Hematopoietic multipotent progenitor cell (in vitro differentiated cells): ENCODE measurements around the gene PDE9A. TPM values are rescaled to one million over a fixed set of nuclear protein-coding genes. Genes with fewer than 3 reads are reported as not detected.
A peak's percentile ranks its signal among the peaks of the same experiment; 100 is the strongest.
"Not testable (repeated sequence)": the region's sequence is repeated elsewhere in the genome, so short reads cannot be mapped to it uniquely, and the experiment has no call there.

ENCODE experiments used
- DNase-seq, 3 donors: peaks; one replicate each; pipeline ENCODE4 v3.0.0-alpha.2; 2011 to 2015; ENCODE audit warnings: low read depth in 2 of 3, low spot score in 2 of 3
- total RNA-seq: library from RNA; depleted of rRNA; stranded (reverse); fragments of >200 nt; gene quantifications from one replicate; pipeline ENCODE4 v1.2.3, GENCODE V29; 2012

Gene PDE9A
- 0.27 TPM for total RNA-seq

GRCh38 chr21:42653231-42654061 lies at the start of gene PDE9A:
TSS of gene PDE9A (plus strand) at chr21:42653621. CDS start at chr21:42653815, 194 bp downstream.
- peak in 1 of 3 donors; percentile 44 for DNase-seq

- no peak for DNase-seq
Observed at GRCh38 chr21:42607102-42607501, 46.3 kb upstream of the PDE9A start.

GRCh38 chr21:42607525-42608102 lies 45.8 kb upstream of the PDE9A start:
- DNase-seq = no peak

GRCh38 chr21:42608446-42608845 lies 45.0 kb upstream of the PDE9A start:
- no peak for DNase-seq

- DNase-seq = no peak
Observed at GRCh38 chr21:42609811-42610210, 43.6 kb upstream of the PDE9A start.

- DNase-seq = no peak
Observed at GRCh38 chr21:42611852-42612251, 41.6 kb upstream of the PDE9A start.

GRCh38 chr21:42612390-42612789 lies 41.0 kb upstream of the PDE9A start:
- no peak for DNase-seq

GRCh38 chr21:42613756-42614155 lies 39.7 kb upstream of the PDE9A start:
- DNase-seq = no peak

- DNase-seq = peak in 1 of 3 donors; percentile 28
Observed at GRCh38 chr21:42614396-42614795, 39.0 kb upstream of the PDE9A start.

- peak; percentile 43 to 75 (median 68) for DNase-seq
Observed at GRCh38 chr21:42614811-42615351, 38.5 kb upstream of the PDE9A start.

- not testable (repeated sequence) for DNase-seq
Observed at GRCh38 chr21:42615377-42615776, 38.0 kb upstream of the PDE9A start.

- no peak for DNase-seq
Observed at GRCh38 chr21:42615924-42616323, 37.5 kb upstream of the PDE9A start.

- peak in 1 of 3 donors; percentile 63 for DNase-seq
Observed at GRCh38 chr21:42616446-42616845, 37.0 kb upstream of the PDE9A start.

- DNase-seq = no peak
Observed at GRCh38 chr21:42616941-42617340, 36.5 kb upstream of the PDE9A start.

- DNase-seq = no peak
Observed at GRCh38 chr21:42617486-42617885, 35.9 kb upstream of the PDE9A start.

- DNase-seq = no peak
Observed at GRCh38 chr21:42618707-42619102, 34.7 kb upstream of the PDE9A start.

GRCh38 chr21:42619166-42619565 lies 34.3 kb upstream of the PDE9A start:
- no peak for DNase-seq

- DNase-seq = no peak
Observed at GRCh38 chr21:42619841-42620240, 33.6 kb upstream of the PDE9A start.

- DNase-seq = no peak
Observed at GRCh38 chr21:42621166-42621818, 32.1 kb upstream of the PDE9A start.

- no peak for DNase-seq
Observed at GRCh38 chr21:42621819-42622177, 31.6 kb upstream of the PDE9A start.

GRCh38 chr21:42622284-42622683 lies 31.1 kb upstream of the PDE9A start:
- DNase-seq = no peak
